Ishikawa (cell line): Measurements from ENCODE around the gene UGT1A9.

Source experiments
- CEBPB ChIP-seq: IDR thresholded peaks from 2 replicates; pipeline ENCODE4 v1.6.1; 2012
- CREB1 ChIP-seq: IDR thresholded peaks from 2 replicates; pipeline ENCODE4 v1.6.1; 2012; ENCODE audit warnings: low read depth
- EGR1 ChIP-seq: IDR thresholded peaks from 2 replicates; pipeline ENCODE4 v1.6.1; 2012
- EP300 ChIP-seq: IDR thresholded peaks from 2 replicates; pipeline ENCODE4 v1.6.1; 2012; ENCODE audit warnings: borderline replicate concordance
- FOXM1 ChIP-seq: IDR thresholded peaks from 2 replicates; pipeline ENCODE4 v1.6.1; 2012; ENCODE audit warnings: low read depth, borderline replicate concordance
- MAX ChIP-seq: IDR thresholded peaks from 2 replicates; pipeline ENCODE4 v1.6.1; 2012
- NFIC ChIP-seq: IDR thresholded peaks from 2 replicates; pipeline ENCODE4 v1.6.1; 2012
- RAD21 ChIP-seq: IDR thresholded peaks from 2 replicates; pipeline ENCODE4 v1.6.1; 2012; ENCODE audit warnings: low read depth
- REST ChIP-seq: IDR thresholded peaks from 2 replicates; pipeline ENCODE4 v1.6.1; 2012; ENCODE audit warnings: low read depth, mild to moderate bottlenecking
- TAF1 ChIP-seq: IDR thresholded peaks from 2 replicates; pipeline ENCODE4 v1.6.1; 2012; ENCODE audit warnings: low read depth, mild to moderate bottlenecking
- TCF12 ChIP-seq: IDR thresholded peaks from 2 replicates; pipeline ENCODE4 v1.6.1; 2012; ENCODE audit warnings: low read depth
- TEAD4 ChIP-seq: IDR thresholded peaks from 2 replicates; pipeline ENCODE4 v1.6.1; 2012
- USF1 ChIP-seq: IDR thresholded peaks from 2 replicates; pipeline ENCODE4 v1.6.1; 2012
- ZBTB7A ChIP-seq: IDR thresholded peaks from 2 replicates; pipeline ENCODE4 v1.6.1; 2012; ENCODE audit warnings: low read depth

UGT1A9 gene

GRCh38 chr2:233705911-233706506, 34.3 kb downstream of the UGT1A9 start:
- TF ChIP-seq EGR1 (no peak), CEBPB (no peak), TEAD4 (no peak), FOXM1 (no peak), MAX (no peak), RAD21 (no peak), CREB1 (no peak), EP300 (no peak), TAF1 (no peak), USF1 (no peak), REST (no peak)

- no peak for TF ChIP-seq NFIC
- no peak for TF ChIP-seq TCF12
Observed at GRCh38 chr2:233706720-233707119, 35.0 kb downstream of the UGT1A9 start.

- TF ChIP-seq EGR1: no peak
- TF ChIP-seq CREB1: no peak
- TF ChIP-seq USF1: no peak
- TF ChIP-seq REST: no peak
- no peak for TF ChIP-seq TEAD4
- no peak for TF ChIP-seq FOXM1
- no peak for TF ChIP-seq TCF12
- TF ChIP-seq NFIC: no peak
- no peak for TF ChIP-seq ZBTB7A
- no peak for TF ChIP-seq MAX
- no peak for TF ChIP-seq RAD21
- TF ChIP-seq CEBPB: no peak
Observed at GRCh38 chr2:233707940-233708644, 36.4 kb downstream of the UGT1A9 start.

- TF ChIP-seq EGR1: no peak
- no peak for TF ChIP-seq EP300
- TF ChIP-seq USF1: peak; percentile 59
- TF ChIP-seq FOXM1: no peak
- no peak for TF ChIP-seq TEAD4
- TF ChIP-seq REST: no peak
- TF ChIP-seq MAX: no peak
Observed at GRCh38 chr2:233708942-233709341, 37.2 kb downstream of the UGT1A9 start.
